LNCAP (cell line): ENCODE measurements around the gene DLG1.

ENCODE experiments used
- CTCF ChIP-seq: fragments of 450-650 bp; IDR thresholded peaks from 2 replicates; pipeline ENCODE4 v1.5.1; 2017; ENCODE audit warnings: mild to moderate bottlenecking

The DLG1 gene

GRCh38 chr3:197022405-197023231 lies 275.8 kb downstream of the DLG1 start:
- no peak for TF ChIP-seq CTCF

GRCh38 chr3:197021729-197022404 lies 276.5 kb downstream of the DLG1 start:
- no peak for TF ChIP-seq CTCF

GRCh38 chr3:197021231-197021630 lies 277.2 kb downstream of the DLG1 start:
- no peak for TF ChIP-seq CTCF

GRCh38 chr3:197019535-197019934 lies 278.9 kb downstream of the DLG1 start:
- TF ChIP-seq CTCF, result no peak

GRCh38 chr3:197019021-197019420 lies 279.4 kb downstream of the DLG1 start:
- TF ChIP-seq CTCF, result no peak

GRCh38 chr3:197017003-197017402 lies 281.4 kb downstream of the DLG1 start:
- no peak for TF ChIP-seq CTCF

- TF ChIP-seq CTCF, result no peak
Measured at GRCh38 chr3:197015790-197016736, 282.3 kb downstream of the DLG1 start.
